Muscle of arm (tissue), 14 donors: Measurements from ENCODE around the gene GFRAL. TPM values are rescaled to one million over a fixed set of nuclear protein-coding genes. Genes with fewer than 3 reads are reported as not detected.
"Not testable (repeated sequence)": the region's sequence is repeated elsewhere in the genome, so short reads cannot be mapped to it uniquely, and the experiment has no call there.

Experiments
- DNase-seq: peaks from one replicate; pipeline ENCODE4 v3.0.0-alpha.2; 2013
- long read RNA-seq, 11 donors: transcript quantifications; one replicate each; lab custom pipeline, GENCODE V29; 2026
- polyA plus RNA-seq, 12 donors: library from polyadenylated mRNA; unstranded; fragments of 120-200 nt; gene quantifications; one replicate each; pipeline ENCODE4 v1.2.1, GENCODE V29; 2013; ENCODE audit not compliant: insufficient read length in 12 of 12

The GFRAL gene
- under 1 TPM in 8 of 12 donors, not detected in 4; 0.12 to 0.57 (median 0.26) TPM for polyA plus RNA-seq
- long read RNA-seq, donor 1 = 0 reads
- long read RNA-seq, donor 2 = 0 reads
- long read RNA-seq, donor 3 = 0 reads
- long read RNA-seq, donor 4 = 0 reads
- long read RNA-seq, donor 5 = 0 reads
- long read RNA-seq, donor 6 = 0 reads
- long read RNA-seq, donor 7 = 0 reads
- long read RNA-seq, donor 8 = 0 reads
- long read RNA-seq, donor 9 = 0 reads
- long read RNA-seq, donor 10 = 0 reads
- long read RNA-seq, donor 11 = 0 reads

GRCh38 chr6:55327169-55327568 lies at the start of gene GFRAL:
GFRAL (plus strand) TSS chr6:55327469; CDS start chr6:55327555, 86 bp downstream.
- DNase-seq = no peak

GRCh38 chr6:55277646-55278045 lies 49.6 kb upstream of the GFRAL start:
- DNase-seq = peak; percentile 4

GRCh38 chr6:55281215-55281614 lies 46.1 kb upstream of the GFRAL start:
- no peak for DNase-seq

- DNase-seq = peak; percentile 8
Measured at GRCh38 chr6:55282115-55282514, 45.2 kb upstream of the GFRAL start.

GRCh38 chr6:55286824-55287223 lies 40.4 kb upstream of the GFRAL start:
- DNase-seq = no peak

- no peak for DNase-seq
Measured at GRCh38 chr6:55290736-55291135, 36.5 kb upstream of the GFRAL start.

- no peak for DNase-seq
Measured at GRCh38 chr6:55293116-55293515, 34.2 kb upstream of the GFRAL start.

GRCh38 chr6:55297214-55297613 lies 30.1 kb upstream of the GFRAL start:
- DNase-seq = not testable (repeated sequence)

GRCh38 chr6:55299286-55299985 lies 27.8 kb upstream of the GFRAL start:
- DNase-seq = no peak

GRCh38 chr6:55304747-55305146 lies 22.5 kb upstream of the GFRAL start:
- no peak for DNase-seq

- no peak for DNase-seq
Measured at GRCh38 chr6:55319961-55320695, 7.1 kb upstream of the GFRAL start.

- no peak for DNase-seq
Measured at GRCh38 chr6:55320696-55321086, 6.6 kb upstream of the GFRAL start.

- DNase-seq = no peak
Measured at GRCh38 chr6:55377150-55377549, 49.9 kb downstream of the GFRAL start.

- no peak for DNase-seq
Measured at GRCh38 chr6:55379471-55379870, 52.2 kb downstream of the GFRAL start.

GRCh38 chr6:55379895-55380294 lies 52.6 kb downstream of the GFRAL start:
- DNase-seq = no peak

- peak; percentile 31 for DNase-seq
Measured at GRCh38 chr6:55388211-55388610, 60.9 kb downstream of the GFRAL start.

GRCh38 chr6:55395871-55396270 lies 68.6 kb downstream of the GFRAL start:
- no peak for DNase-seq

GRCh38 chr6:55397986-55398385 lies 70.7 kb downstream of the GFRAL start:
- no peak for DNase-seq

GRCh38 chr6:55399351-55399750 lies 72.1 kb downstream of the GFRAL start:
- peak; percentile 9 for DNase-seq

GRCh38 chr6:55405474-55406235 lies 78.4 kb downstream of the GFRAL start:
- no peak for DNase-seq

- DNase-seq = no peak
Measured at GRCh38 chr6:55410674-55411073, 83.4 kb downstream of the GFRAL start.

GRCh38 chr6:55423933-55424332 lies 96.7 kb downstream of the GFRAL start:
- no peak for DNase-seq
